ENCODE results near the gene TTLL11.

DNA sequence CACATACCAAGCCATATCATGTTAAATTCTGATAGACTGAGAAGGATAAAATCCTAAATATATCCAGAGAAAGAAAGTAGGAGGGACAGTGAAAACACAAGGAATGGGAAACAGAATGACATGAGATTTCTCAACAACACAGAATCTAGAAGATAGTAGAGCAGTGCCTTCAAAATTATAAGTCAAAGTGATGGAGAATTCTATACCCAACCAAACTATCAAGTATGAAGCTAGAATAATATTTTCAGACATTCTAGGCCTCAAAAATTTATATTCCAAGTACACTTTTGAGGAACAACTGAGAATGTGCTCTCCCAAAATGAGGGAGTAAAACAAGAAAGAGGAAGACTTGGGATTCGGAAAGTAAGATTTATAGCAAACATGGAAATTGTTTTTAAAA lies 10.9 kb upstream of the TTLL11 start:
- TF ChIP-seq, protein P1, sequence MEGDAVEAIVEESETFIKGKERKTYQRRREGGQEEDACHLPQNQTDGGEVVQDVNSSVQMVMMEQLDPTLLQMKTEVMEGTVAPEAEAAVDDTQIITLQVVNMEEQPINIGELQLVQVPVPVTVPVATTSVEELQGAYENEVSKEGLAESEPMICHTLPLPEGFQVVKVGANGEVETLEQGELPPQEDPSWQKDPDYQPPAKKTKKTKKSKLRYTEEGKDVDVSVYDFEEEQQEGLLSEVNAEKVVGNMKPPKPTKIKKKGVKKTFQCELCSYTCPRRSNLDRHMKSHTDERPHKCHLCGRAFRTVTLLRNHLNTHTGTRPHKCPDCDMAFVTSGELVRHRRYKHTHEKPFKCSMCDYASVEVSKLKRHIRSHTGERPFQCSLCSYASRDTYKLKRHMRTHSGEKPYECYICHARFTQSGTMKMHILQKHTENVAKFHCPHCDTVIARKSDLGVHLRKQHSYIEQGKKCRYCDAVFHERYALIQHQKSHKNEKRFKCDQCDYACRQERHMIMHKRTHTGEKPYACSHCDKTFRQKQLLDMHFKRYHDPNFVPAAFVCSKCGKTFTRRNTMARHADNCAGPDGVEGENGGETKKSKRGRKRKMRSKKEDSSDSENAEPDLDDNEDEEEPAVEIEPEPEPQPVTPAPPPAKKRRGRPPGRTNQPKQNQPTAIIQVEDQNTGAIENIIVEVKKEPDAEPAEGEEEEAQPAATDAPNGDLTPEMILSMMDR (IDR thresholded peaks at IDR 0.05): no peak
- TF ChIP-seq POLR2A (IDR thresholded peaks at IDR 0.05): no peak

Measured in suprapubic skin (tissue), 3 donors.